GM18505 (cell line): ENCODE measurements around the gene TRIM74.
"Not testable (repeated sequence)": the region's sequence is repeated elsewhere in the genome, so short reads cannot be mapped to it uniquely, and the experiment has no call there.

ENCODE experiments used
- ATAC-seq: cut with Tn5 transposase; IDR thresholded peaks from one replicate; pipeline ENCODE4 v1.9.1; 2021; ENCODE audit not compliant: unreplicated experiment

Gene TRIM74

DNA sequence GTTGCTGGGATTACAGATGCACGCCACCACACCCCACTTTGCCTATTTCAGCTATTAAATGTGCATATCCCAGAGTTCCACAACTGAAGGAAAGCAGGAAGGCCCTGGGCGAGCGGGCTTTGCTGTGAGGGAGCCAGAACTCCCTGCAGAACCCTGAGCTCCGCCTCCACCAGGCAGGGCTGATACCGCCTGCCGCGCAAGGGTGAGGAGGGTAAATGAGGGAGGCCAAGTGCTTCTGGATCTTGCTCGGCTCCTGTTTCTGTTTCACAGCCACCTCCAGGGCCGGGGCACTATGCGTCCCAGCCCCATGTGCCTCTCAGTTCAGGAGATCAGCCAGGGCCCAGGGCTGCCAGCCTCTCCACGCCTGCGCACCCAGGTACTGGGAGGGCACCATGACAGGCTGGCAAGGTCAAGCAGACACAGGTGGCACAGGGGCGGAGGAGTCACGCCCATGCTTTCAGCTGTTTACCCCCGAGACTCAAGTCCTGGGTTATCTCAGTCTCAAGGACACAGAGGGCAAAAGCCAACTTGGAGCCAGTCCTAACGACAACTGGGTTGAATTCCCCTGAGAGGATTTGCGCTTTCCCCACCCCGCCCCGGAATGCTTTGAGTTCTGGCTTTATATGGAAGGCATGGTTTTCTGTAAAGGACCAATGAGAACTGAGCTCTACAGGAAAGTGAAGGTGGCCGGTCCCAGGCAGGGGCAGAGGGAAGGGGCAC is 8.5 kb downstream of the TRIM74 start:
- ATAC-seq, result not testable (repeated sequence)

DNA sequence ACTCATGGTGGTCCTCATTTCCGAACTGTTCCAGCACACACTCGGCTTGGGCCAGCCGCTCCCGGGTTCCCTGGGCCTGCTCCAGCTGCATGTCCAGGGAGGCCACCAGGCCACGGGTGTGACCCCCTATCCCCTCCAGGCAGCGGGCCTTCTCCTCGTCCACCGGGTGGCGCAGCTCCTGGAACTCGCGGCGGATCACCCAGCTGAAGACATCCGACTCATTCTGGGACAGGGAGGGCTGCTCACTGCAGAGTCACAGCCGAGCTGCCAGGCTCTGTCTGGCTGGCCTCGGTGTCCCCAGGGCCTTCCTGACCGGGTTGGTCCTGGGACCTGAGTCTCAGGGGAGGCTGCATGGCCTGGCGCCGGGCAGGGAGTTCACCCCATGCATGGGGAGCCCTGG is 9.2 kb downstream of the TRIM74 start:
- not testable (repeated sequence) for ATAC-seq

DNA sequence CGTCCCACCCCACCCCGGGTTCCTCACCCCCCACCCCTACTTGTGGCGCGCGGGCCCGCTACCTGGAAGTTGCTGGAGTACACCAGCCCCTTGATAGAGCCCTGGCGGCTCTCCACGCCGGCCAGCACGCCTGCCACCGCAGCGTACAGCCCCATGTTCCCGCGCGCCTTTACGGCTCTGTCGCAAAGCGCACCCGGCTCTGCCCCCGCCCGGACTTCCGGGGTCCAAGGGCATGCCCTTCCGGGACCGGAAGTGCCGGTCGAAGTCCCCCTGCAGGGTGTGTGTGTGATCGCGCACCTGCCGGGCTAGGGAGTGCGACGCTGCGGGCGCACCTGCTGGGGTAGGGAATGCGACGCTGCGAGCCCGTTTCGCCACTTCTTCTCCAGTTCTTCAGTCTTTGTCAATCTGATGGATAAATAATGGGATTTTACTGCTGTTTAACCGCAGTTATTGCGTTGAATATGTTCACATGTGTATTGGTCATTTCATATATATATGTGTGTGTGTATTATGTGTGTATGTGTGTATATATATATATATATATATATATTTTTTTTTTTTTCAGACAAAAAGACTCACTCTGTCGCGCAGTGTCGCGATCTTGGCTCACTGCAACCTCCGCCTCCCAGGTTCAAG is 14.6 kb downstream of the TRIM74 start:
- ATAC-seq, result peak; percentile 81

DNA sequence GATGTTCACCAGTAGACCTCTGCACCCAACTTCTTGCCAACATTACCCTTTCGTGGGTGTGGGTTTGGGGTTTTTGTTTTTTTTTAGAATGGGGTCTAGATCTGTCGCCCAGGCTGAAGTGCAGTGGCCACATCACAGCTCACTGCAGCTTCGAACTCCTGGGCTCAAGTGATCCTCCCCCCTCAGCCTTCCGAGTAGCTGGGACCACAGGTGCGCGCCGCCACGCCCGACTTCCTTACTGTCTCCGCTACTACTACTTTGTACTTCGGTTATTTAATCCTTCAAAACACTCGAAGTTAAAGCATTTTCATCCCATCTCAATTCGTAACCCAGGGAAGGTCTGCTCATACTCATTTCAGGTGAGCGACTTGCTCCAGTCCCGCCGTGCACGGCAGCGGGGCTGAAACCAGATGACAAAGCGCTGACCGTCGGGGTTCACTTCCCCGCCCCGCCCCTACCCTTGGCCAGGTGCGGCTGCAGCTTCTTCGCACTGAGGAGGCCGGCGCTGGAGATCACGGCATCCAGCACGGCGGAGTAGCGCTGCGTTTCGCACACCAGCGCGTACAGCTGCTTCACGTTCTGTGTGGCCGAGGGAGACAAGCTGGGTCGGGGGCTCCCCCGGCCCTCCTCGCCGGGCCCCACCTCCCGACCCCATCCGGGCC is 15.2 kb downstream of the TRIM74 start:
- peak; percentile 52 for ATAC-seq

DNA sequence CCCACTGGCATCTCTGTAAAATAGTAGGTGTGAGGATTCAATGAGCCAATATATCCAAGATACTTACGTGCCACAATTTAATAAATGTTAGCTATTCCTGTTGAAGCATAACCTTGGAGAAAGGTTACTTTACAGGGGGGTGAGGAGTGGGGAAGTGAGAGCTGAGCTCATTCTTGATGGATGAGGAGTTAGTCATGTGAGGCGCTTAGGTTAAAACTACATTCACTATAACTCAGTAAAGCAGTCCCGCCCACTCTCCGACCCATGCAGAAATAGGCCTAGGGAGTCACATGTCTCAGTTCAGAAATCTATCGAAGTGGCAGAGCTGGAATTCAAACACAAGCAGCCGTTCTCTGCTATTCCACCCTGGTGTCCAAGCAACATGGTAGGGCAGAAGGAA is 18.8 kb downstream of the TRIM74 start:
- not testable (repeated sequence) for ATAC-seq

DNA sequence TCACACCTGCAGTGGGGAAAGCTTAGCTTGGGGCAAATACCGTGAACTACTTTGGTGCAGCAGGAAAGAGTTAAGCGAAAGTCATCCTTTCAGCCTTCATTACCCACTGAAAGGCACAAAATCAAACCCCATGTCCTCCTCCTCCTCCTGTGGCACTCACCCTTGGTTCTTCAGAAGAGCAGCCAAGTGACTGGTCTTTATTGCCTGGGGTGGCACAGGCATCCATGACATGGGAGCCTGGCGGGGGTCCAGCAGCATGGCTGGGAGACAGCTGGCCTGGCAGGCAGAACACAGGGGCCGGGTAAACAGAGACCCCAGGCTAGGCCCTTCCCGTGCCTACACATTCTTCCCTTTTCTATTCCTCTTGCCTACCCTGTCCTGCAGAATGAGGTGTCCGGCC is 19.6 kb downstream of the TRIM74 start:
- ATAC-seq, result not testable (repeated sequence)

DNA sequence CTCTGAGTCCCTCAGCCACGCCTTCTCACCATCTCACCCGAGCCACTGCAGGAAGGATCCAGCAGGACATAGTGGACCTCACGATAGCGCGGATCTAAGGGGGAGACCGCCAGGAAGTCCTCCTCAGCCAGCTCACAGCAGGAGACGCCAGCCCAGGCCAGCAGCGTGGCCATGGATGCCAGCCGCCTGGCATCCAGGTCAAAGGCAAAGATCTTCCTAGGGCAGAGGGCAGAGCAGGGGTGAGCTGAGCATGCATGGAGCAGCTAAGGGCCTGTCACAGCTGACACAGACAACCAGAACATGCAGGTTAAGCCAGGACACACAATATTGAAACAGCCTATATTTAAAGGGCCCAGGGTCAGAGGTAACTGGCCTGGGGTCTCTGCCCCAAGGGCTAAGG is 20.0 kb downstream of the TRIM74 start:
- not testable (repeated sequence) for ATAC-seq

DNA sequence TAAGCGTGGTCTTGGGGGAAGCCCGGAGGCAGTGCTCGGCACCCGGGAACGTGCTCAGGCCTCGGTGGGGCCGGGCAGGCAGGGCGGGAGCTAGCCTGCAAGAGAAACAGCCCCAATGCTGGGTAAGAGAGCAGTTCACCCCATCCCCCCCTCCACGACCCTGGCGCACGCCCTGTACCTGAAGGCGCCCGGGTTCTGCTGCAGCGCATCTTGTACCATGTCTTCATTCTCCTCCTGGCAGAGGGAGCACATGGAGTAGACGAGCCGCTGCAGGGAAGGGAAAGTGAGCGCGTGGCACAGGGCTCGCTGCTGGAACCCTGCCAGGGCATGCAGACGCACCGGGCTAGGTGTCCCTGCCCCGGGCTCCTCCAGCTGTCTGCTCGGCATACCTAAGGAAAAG is 20.6 kb downstream of the TRIM74 start:
- ATAC-seq, result not testable (repeated sequence)

DNA sequence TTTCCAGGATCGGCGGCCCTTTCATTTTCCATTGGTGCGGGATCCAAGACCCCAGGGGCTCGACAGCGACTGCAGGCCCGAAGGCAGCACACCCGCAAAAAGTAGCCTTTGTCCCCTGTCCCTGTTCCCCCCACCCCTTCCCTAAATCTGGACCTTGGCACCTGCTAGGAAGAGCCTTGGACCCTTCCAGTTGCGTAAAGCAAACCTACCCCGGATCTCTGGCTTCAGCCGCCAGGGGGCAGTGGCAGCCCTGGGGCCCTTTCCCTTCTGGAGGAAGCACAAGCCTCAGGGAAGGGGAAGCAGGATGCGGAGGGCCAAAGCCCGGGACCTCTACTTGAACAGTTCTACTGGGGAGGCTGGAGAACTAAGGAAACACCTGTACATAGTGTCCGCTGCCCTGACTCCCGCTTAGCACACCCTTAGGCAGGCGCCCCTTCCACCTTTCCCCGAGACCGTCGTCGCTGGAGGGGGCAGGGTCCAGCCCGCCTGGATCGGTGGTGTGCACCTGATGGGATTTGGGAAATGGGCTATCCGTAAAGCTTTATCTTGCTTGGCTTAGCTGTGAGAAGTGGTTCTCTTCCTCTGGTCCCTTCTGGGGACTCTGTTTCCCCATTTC is 23.0 kb downstream of the TRIM74 start:
- ATAC-seq, result not testable (repeated sequence)

DNA sequence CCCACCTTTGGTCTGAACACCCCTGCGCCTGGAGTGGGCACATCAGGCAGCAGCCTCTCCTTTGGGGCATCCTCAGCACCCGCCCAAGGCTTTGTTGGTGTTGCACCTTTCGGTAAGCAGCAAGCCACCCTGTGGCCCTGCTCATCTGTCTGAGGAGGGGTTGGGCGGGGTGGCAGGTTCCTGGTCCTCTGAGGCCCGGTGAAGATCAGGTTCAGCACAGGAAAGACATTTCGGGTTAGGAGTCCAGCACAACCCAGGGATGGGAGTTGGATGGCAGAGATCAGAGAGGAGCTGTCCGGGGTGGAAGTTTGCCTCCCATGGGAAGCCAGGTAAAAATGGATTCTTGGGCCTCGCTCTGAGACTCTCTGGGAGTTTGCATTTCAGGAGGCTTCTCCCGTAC is 23.7 kb downstream of the TRIM74 start:
- ATAC-seq, result not testable (repeated sequence)

DNA sequence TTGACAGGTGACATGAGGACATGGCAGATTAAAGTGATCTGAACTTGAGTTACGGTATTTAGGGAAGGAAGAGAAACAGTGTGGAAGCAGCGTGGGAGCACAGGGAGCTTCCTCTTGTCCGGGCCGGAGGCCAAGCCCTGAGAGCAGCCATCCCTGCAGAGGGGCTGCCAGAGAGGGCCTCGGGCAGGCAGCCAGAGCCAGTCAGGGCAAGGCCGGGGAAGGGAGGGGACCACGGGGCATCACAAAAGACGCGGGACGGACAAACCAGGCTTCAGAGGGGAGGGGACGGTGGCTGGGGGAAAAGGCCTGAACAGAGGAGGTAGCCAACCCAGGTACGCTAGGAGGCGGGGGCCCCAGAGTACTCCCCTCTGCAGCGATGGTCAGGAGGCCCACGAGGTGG is 24.3 kb downstream of the TRIM74 start:
- not testable (repeated sequence) for ATAC-seq

DNA sequence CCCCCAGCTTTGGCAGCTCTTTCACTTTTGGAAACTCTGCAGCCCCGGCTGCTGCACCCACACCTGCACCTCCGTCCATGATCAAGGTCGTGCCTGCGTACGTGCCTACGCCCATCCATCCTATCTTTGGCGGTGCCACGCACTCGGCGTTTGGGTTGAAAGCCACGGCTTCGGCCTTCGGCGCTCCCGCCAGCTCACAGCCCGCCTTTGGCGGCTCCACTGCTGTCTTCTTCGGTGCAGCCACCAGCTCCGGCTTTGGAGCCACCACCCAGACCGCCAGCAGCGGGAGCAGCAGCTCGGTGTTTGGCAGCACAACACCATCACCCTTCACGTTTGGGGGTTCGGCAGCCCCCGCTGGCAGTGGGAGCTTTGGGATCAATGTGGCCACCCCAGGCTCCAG is 26.3 kb downstream of the TRIM74 start:
- not testable (repeated sequence) for ATAC-seq

DNA sequence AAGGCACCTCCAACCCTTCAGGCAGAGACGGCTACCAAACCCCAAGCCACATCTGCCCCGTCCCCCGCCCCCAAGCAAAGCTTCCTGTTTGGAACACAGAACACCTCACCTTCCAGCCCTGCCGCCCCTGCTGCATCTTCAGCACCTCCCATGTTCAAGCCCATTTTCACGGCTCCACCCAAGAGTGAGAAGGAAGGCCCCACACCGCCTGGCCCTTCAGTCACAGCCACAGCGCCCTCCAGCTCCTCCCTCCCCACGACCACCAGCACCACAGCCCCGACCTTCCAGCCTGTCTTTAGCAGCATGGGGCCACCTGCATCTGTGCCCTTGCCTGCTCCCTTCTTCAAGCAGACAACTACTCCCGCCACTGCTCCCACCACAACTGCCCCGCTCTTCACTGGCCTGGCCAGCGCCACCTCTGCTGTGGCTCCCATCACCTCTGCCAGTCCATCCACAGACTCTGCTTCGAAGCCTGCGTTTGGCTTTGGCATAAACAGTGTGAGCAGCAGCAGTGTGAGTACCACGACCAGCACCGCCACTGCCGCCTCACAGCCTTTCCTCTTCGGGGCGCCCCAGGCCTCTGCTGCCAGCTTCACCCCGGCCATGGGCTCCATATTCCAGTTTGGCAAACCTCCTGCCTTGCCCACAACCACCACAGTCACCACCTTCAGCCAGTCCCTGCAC is 27.1 kb downstream of the TRIM74 start:
- not testable (repeated sequence) for ATAC-seq

DNA sequence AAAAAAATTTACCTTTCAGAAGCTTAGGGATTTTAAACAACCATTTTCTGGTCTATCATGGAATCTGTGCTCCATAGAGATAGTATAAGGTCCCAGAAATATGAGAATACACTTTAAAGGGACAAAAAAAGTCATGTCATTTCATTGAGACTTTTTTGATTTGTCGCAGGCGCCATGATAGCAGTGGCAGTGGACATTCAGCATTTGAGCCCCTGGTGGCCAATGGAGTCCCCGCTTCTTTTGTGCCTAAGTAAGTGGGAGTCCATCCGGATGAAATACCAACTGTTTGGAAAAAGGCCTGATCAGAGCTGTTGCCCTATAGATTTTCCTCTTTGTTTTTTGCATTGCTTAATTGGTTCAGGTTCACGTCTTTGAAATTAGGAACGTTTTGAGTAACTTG is 41.0 kb downstream of the TRIM74 start:
- not testable (repeated sequence) for ATAC-seq

DNA sequence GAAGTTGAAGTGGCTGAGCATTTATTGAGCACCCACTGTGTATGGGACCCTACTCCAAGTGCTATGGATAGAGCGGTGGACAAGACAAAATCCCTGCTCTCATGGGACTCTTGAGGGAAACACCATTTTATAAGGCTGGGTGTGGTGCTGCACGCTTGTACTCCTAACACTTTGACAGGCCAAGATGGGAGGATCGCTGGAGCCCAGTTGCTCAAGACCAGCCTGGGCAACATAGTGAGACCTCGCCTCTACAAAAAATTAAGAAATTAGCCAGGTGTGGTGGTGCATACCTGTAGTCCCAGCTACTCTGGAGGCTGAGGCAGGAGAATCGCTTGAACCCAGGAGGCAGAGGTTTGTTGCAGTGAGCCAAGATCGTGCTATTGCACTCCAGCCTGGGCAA is 41.5 kb downstream of the TRIM74 start:
- ATAC-seq, result not testable (repeated sequence)
